HG03571 (cell line): ENCODE results near the gene ACSM3.
"Not testable (repeated sequence)": the region's sequence is repeated elsewhere in the genome, so short reads cannot be mapped to it uniquely, and the experiment has no call there.

Experiments
- ATAC-seq: cut with Tn5 transposase; IDR thresholded peaks from one replicate; pipeline ENCODE4 v1.9.1; 2021; ENCODE audit not compliant: unreplicated experiment

ACSM3 gene

GRCh38 chr16:20755238-20755637, 8.6 kb upstream of the ACSM3 start:
- no peak for ATAC-seq

- not testable (repeated sequence) for ATAC-seq
These were observed 8.0 kb upstream of the ACSM3 start for GRCh38 chr16:20755799-20756198.

- ATAC-seq: no peak
These were observed 3.5 kb upstream of the ACSM3 start for GRCh38 chr16:20760346-20760745.

GRCh38 chr16:20761175-20761574, 2.6 kb upstream of the ACSM3 start:
- ATAC-seq: no peak

- ATAC-seq: no peak
These were observed 1.2 kb upstream of the ACSM3 start for GRCh38 chr16:20762404-20763123.

- ATAC-seq: not testable (repeated sequence)
These were observed 634 bp downstream of the ACSM3 start for GRCh38 chr16:20764448-20764847.

- ATAC-seq: no peak
These were observed 1.9 kb downstream of the ACSM3 start for GRCh38 chr16:20765732-20766131.

- no peak for ATAC-seq
These were observed 2.5 kb downstream of the ACSM3 start for GRCh38 chr16:20766294-20766693.

- no peak for ATAC-seq
These were observed 3.8 kb downstream of the ACSM3 start for GRCh38 chr16:20767577-20767976.

- no peak for ATAC-seq
These were observed 4.3 kb downstream of the ACSM3 start for GRCh38 chr16:20768121-20768520.

- no peak for ATAC-seq
These were observed 5.0 kb downstream of the ACSM3 start for GRCh38 chr16:20768818-20769217.

GRCh38 chr16:20773679-20774078, 9.9 kb downstream of the ACSM3 start:
- no peak for ATAC-seq

GRCh38 chr16:20774703-20775362, 11.0 kb downstream of the ACSM3 start:
- no peak for ATAC-seq

GRCh38 chr16:20781697-20782096, 17.9 kb downstream of the ACSM3 start:
- ATAC-seq: no peak

- ATAC-seq: no peak
These were observed 18.7 kb downstream of the ACSM3 start for GRCh38 chr16:20782470-20782869.

GRCh38 chr16:20784204-20784603, 20.4 kb downstream of the ACSM3 start:
- ATAC-seq: no peak

- ATAC-seq: no peak
These were observed 25.3 kb downstream of the ACSM3 start for GRCh38 chr16:20789130-20789529.

- ATAC-seq: no peak
These were observed 28.3 kb downstream of the ACSM3 start for GRCh38 chr16:20791923-20792612.

- no peak for ATAC-seq
These were observed 34.5 kb downstream of the ACSM3 start for GRCh38 chr16:20798364-20798763.

- ATAC-seq: no peak
These were observed 35.8 kb downstream of the ACSM3 start for GRCh38 chr16:20799599-20799998.

GRCh38 chr16:20801278-20801677, 37.5 kb downstream of the ACSM3 start:
- ATAC-seq: no peak

GRCh38 chr16:20803192-20803560, 39.4 kb downstream of the ACSM3 start:
- ATAC-seq: no peak
